Mesenchymal stem cell (in vitro differentiated cells and primary cell): ENCODE data around the gene TMPRSS11A.

Experiments used
- DNase-seq: peaks from one replicate; pipeline ENCODE4 v3.0.0-alpha.2; 2013
- H2AFZ ChIP-seq: one replicate; pipeline ENCODE4 v1.6.1; 2013; ENCODE audit warnings: low read depth, mild to moderate bottlenecking, control low read depth, inconsistent platforms, low read length, moderate library complexity
- H2AK5ac ChIP-seq: 2 replicates; pipeline ENCODE4 v1.6.1; 2013; ENCODE audit warnings: low read length, moderate library complexity, mild to moderate bottlenecking, inconsistent platforms; ENCODE audit not compliant: severe bottlenecking
- H2BK120ac ChIP-seq: one replicate; pipeline ENCODE4 v1.6.1; 2013; ENCODE audit warnings: low read depth, mild to moderate bottlenecking, inconsistent platforms, low read length, moderate library complexity
- H2BK12ac ChIP-seq, 2 experiments: one replicate each; pipeline ENCODE4 v1.6.1; 2013; ENCODE audit warnings: inconsistent platforms in 2 of 2, low read length in 2 of 2, mild to moderate bottlenecking in 2 of 2, moderate library complexity in 2 of 2, control low read depth in 1 of 2
- H2BK15ac ChIP-seq: one replicate; pipeline ENCODE4 v1.6.1; 2013; ENCODE audit warnings: mild to moderate bottlenecking, low read depth, inconsistent platforms; ENCODE audit not compliant: poor library complexity, severe bottlenecking
- H2BK5ac ChIP-seq: 2 replicates; pipeline ENCODE4 v1.6.1; 2013; ENCODE audit warnings: low read depth, mild to moderate bottlenecking, low read length, control low read depth, inconsistent platforms; ENCODE audit not compliant: poor library complexity, severe bottlenecking
- H3K14ac ChIP-seq, 2 experiments: one replicate each; pipeline ENCODE4 v1.6.1; 2013; ENCODE audit warnings: inconsistent platforms in 2 of 2, low read length in 2 of 2, control low read depth in 1 of 2, mild to moderate bottlenecking in 1 of 2, moderate library complexity in 1 of 2
- H3K18ac ChIP-seq, 2 experiments: one replicate each; pipeline ENCODE4 v1.6.1; 2013; ENCODE audit warnings: inconsistent platforms in 2 of 2, low read length in 2 of 2, control low read depth in 1 of 2, low read depth in 1 of 2, mild to moderate bottlenecking in 1 of 2
- H3K23ac ChIP-seq, 2 experiments: one replicate each; pipeline ENCODE4 v1.6.1; 2013; ENCODE audit warnings: inconsistent platforms in 2 of 2, low read length in 2 of 2, mild to moderate bottlenecking in 2 of 2, moderate library complexity in 2 of 2, control low read depth in 1 of 2
- H3K27ac ChIP-seq: 2 replicates; pipeline ENCODE4 v1.5.1; 2013; ENCODE audit warnings: mild to moderate bottlenecking, moderate library complexity, low read length, control low read depth, inconsistent platforms; ENCODE audit not compliant: poor library complexity, severe bottlenecking
- H3K27me3 ChIP-seq, 2 experiments: 2 replicates each; pipeline versions ENCODE4 v1.6.1 to v1.7.0; 2013; ENCODE audit warnings: low read length in 2 of 2, mild to moderate bottlenecking in 2 of 2, moderate library complexity in 2 of 2, control low read depth in 1 of 2, inconsistent platforms in 1 of 2; ENCODE audit not compliant: control insufficient read depth in 1 of 2, insufficient read depth in 1 of 2
- H3K36me3 ChIP-seq, 2 experiments: 2 replicates each; pipeline versions ENCODE4 v1.6.1 to v1.7.0; 2013; ENCODE audit warnings: low read length in 2 of 2, control low read depth in 1 of 2, inconsistent platforms in 1 of 2, low read depth in 1 of 2, mild to moderate bottlenecking in 1 of 2; ENCODE audit not compliant: insufficient read depth in 2 of 2, control insufficient read depth in 1 of 2
- H3K4ac ChIP-seq, 2 experiments: one replicate each; pipeline ENCODE4 v1.6.1; 2013; ENCODE audit warnings: inconsistent platforms in 2 of 2, low read length in 2 of 2, mild to moderate bottlenecking in 2 of 2, moderate library complexity in 2 of 2, control low read depth in 1 of 2, low read depth in 1 of 2
- H3K4me1 ChIP-seq: 2 replicates; pipeline ENCODE4 v1.6.1; 2013; ENCODE audit warnings: low read depth, low read length, control low read depth; ENCODE audit not compliant: control insufficient read depth, insufficient read depth
- H3K4me2 ChIP-seq: 2 replicates; pipeline ENCODE4 v1.6.1; 2013; ENCODE audit warnings: low read length, mild to moderate bottlenecking, inconsistent platforms; ENCODE audit not compliant: poor library complexity, severe bottlenecking
- H3K4me3 ChIP-seq, 2 experiments: 2 replicates each; pipeline versions ENCODE4 v1.5.1 to v1.7.0; 2013; ENCODE audit warnings: low read length in 2 of 2, mild to moderate bottlenecking in 2 of 2, control low read depth in 1 of 2, low read depth in 1 of 2; ENCODE audit not compliant: insufficient read depth in 1 of 2
- H3K79me1 ChIP-seq: replicated peaks from 2 replicates; pipeline ENCODE4 v1.6.1; 2013; ENCODE audit warnings: mild to moderate bottlenecking, control low read depth, low read length, inconsistent platforms; ENCODE audit not compliant: poor library complexity, severe bottlenecking
- H3K9ac ChIP-seq: 2 replicates; pipeline ENCODE4 v1.7.0; 2013; ENCODE audit warnings: mild to moderate bottlenecking, low read length, moderate library complexity
- H3K9me3 ChIP-seq: 2 replicates; pipeline ENCODE4 v1.7.0; 2013; ENCODE audit warnings: mild to moderate bottlenecking, low read length; ENCODE audit not compliant: control insufficient read depth
- H4K8ac ChIP-seq: one replicate; pipeline ENCODE4 v1.6.1; 2013; ENCODE audit warnings: inconsistent platforms, mild to moderate bottlenecking, low read length, moderate library complexity
- H4K91ac ChIP-seq: one replicate; pipeline ENCODE4 v1.6.1; 2013; ENCODE audit warnings: mild to moderate bottlenecking, low read length, inconsistent platforms
- WGBS: methylation state at CpG from one replicate; pipeline ENCODE4 v1.1.7; 2013; ENCODE audit warnings: mixed read lengths; 5-methylcytosine and 5-hydroxymethylcytosine counted together

The TMPRSS11A gene

DNA sequence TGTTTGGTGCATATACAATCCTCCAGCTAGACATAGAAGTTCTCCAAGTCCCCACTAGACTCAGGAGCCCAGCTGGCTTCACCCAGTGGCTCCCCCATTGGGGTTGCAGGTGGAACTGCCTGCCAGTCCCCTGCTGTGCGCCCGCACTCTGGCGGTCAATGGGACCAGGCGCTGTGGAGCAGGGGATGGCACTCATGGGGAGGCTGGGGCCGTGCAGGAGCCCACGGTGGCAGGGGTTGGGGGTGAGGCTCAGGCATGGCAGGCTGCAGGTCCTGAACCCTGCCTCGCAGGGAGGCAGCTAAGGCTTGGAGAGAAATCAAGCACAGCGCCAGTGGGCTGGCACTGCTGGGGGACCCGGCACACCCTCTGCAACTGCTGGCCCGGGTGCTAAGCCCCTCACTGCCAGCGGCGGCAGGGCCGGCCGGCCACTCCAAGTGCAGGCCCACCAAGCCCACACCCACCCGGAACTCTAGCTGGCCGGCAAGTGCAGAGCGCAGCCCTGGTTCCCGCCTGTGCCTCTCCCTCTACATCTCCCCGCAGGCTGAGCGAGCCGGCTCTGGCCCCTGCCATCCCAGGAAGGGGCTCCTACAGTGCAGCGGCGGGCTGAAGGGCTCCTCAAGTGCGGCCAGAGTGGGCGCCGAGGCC, 66.8 kb downstream of the TMPRSS11A start:
- no peaks in the 10 kb centered on the region for H3K27me3 ChIP-seq
- no peak overlapping the region for H3K4me3 ChIP-seq
- no peak overlapping the region for H2BK5ac ChIP-seq
- H3K79me1 ChIP-seq: no peaks in the 10 kb centered on the region
- H3K27ac ChIP-seq: no peak overlapping the region
- 97% methylated on average over 26 of the region's 26 CpGs for WGBS
- no peak for DNase-seq
- no peak overlapping the region for H3K4me2 ChIP-seq
- no peak overlapping the region for H3K18ac ChIP-seq
- no peak overlapping the region for H2AFZ ChIP-seq
- H3K23ac ChIP-seq: no peak overlapping the region
- H2BK120ac ChIP-seq: no peak overlapping the region
- no peak overlapping the region for H2BK12ac ChIP-seq
- no peak overlapping the region for H3K14ac ChIP-seq
- H4K91ac ChIP-seq: no peak overlapping the region
- H3K9ac ChIP-seq: no peak overlapping the region
- H4K8ac ChIP-seq: no peak overlapping the region
- H2BK15ac ChIP-seq: no peak overlapping the region
- H3K9me3 ChIP-seq: no peaks in the 10 kb centered on the region
- no peaks in the 10 kb centered on the region for H3K36me3 ChIP-seq
- H3K4ac ChIP-seq: no peak overlapping the region
- no peak overlapping the region for H2AK5ac ChIP-seq
- H3K4me1 ChIP-seq: no peaks in the 10 kb centered on the region

- no peak overlapping the region for H2BK15ac ChIP-seq
- H3K27ac ChIP-seq: no peak overlapping the region
- H2BK120ac ChIP-seq: no peak overlapping the region
- H3K9ac ChIP-seq: no peak overlapping the region
- H3K4ac ChIP-seq: no peak overlapping the region
- H3K36me3 ChIP-seq: no peaks in the 10 kb centered on the region
- no peaks in the 10 kb centered on the region for H3K27me3 ChIP-seq
- H3K79me1 ChIP-seq: no peaks in the 10 kb centered on the region
- H2AK5ac ChIP-seq: no peak overlapping the region
- H2BK5ac ChIP-seq: no peak overlapping the region
- H3K18ac ChIP-seq: no peak overlapping the region
- H3K14ac ChIP-seq: no peak overlapping the region
- H3K4me1 ChIP-seq: no peaks in the 10 kb centered on the region
- H2BK12ac ChIP-seq: no peak overlapping the region
- no peak for DNase-seq
- H3K9me3 ChIP-seq: no peaks in the 10 kb centered on the region
- no peak overlapping the region for H3K23ac ChIP-seq
- H3K4me3 ChIP-seq: no peak overlapping the region
- no peak overlapping the region for H4K8ac ChIP-seq
- no peak overlapping the region for H4K91ac ChIP-seq
- WGBS: 100% methylated on average over 1 of the region's 1 CpG
- H2AFZ ChIP-seq: no peak overlapping the region
- H3K4me2 ChIP-seq: no peak overlapping the region
These were observed 68.6 kb downstream of the TMPRSS11A start for GRCh38 chr4:67894659-67895058.

GRCh38 chr4:67892905-67893304, 70.4 kb downstream of the TMPRSS11A start:
- Histone ChIP-seq H3K4me3 (no peak overlapping the region), H3K23ac (no peak overlapping the region), H2AFZ (no peak overlapping the region), H2AK5ac (no peak overlapping the region), H3K4me1 (no peaks in the 10 kb centered on the region), H3K27me3 (no peaks in the 10 kb centered on the region), H4K8ac (no peak overlapping the region), H3K9me3 (no peaks in the 10 kb centered on the region), H3K4ac (no peak overlapping the region), H2BK5ac (no peak overlapping the region), H3K36me3 (no peaks in the 10 kb centered on the region), H3K79me1 (no peaks in the 10 kb centered on the region), H3K27ac (no peak overlapping the region), H3K9ac (no peak overlapping the region), H4K91ac (no peak overlapping the region), H2BK12ac (no peak overlapping the region), H3K18ac (no peak overlapping the region), H2BK15ac (no peak overlapping the region), H2BK120ac (no peak overlapping the region), H3K4me2 (no peak overlapping the region), H3K14ac (no peak overlapping the region)
- no peak for DNase-seq
- WGBS: 92% methylated on average over 3 of the region's 3 CpGs

DNA sequence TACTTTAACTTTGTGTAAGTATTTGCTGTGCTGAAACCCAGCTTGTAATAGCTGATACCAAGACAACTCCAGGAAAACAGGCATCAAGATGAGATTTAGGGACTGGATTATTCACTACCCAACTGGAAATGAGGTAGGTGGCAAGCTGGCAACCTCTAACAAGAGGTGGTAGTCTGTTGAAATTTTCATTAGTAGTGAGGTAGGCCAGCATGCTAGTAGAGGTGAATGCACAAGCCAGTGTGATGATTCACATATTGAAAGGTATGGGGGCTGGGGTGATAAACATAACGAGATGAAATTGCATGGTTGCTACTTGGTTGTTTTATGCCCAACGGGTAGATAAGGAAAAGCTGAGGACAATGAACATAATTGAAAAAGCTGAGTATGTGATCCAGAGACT, 71.0 kb downstream of the TMPRSS11A start:
- no peaks in the 10 kb centered on the region for H3K79me1 ChIP-seq
- no peak overlapping the region for H3K4ac ChIP-seq
- H2BK120ac ChIP-seq: no peak overlapping the region
- no peaks in the 10 kb centered on the region for H3K36me3 ChIP-seq
- H3K4me1 ChIP-seq: no peaks in the 10 kb centered on the region
- no peak overlapping the region for H2BK12ac ChIP-seq
- H4K91ac ChIP-seq: no peak overlapping the region
- H3K27me3 ChIP-seq: no peaks in the 10 kb centered on the region
- no peak overlapping the region for H2AK5ac ChIP-seq
- no peak overlapping the region for H3K23ac ChIP-seq
- H2AFZ ChIP-seq: no peak overlapping the region
- H3K4me2 ChIP-seq: no peak overlapping the region
- 86% methylated on average over 2 of the region's 2 CpGs for WGBS
- DNase-seq: no peak
- no peak overlapping the region for H3K9ac ChIP-seq
- no peak overlapping the region for H3K27ac ChIP-seq
- H3K14ac ChIP-seq: no peak overlapping the region
- no peak overlapping the region for H3K18ac ChIP-seq
- no peaks in the 10 kb centered on the region for H3K9me3 ChIP-seq
- H4K8ac ChIP-seq: no peak overlapping the region
- no peak overlapping the region for H2BK5ac ChIP-seq
- no peak overlapping the region for H3K4me3 ChIP-seq
- H2BK15ac ChIP-seq: no peak overlapping the region
